IPS-18a (cell line): Measurements from ENCODE around the gene SELPLG.
"Not testable (repeated sequence)": the region's sequence is repeated elsewhere in the genome, so short reads cannot be mapped to it uniquely, and the experiment has no call there.

Experiments
- H3K27ac ChIP-seq: one replicate; pipeline ENCODE4 v1.5.1; 2013; ENCODE audit warnings: low read length
- H3K27me3 ChIP-seq: one replicate; pipeline ENCODE4 v1.6.1; 2013; ENCODE audit warnings: mild to moderate bottlenecking, low read length; ENCODE audit not compliant: control insufficient read depth, insufficient read depth
- H3K36me3 ChIP-seq: one replicate; pipeline ENCODE4 v1.6.1; 2013; ENCODE audit warnings: low read depth, low read length; ENCODE audit not compliant: control insufficient read depth
- H3K4me1 ChIP-seq: one replicate; pipeline ENCODE4 v1.6.1; 2013; ENCODE audit warnings: low read depth, low read length; ENCODE audit not compliant: control insufficient read depth
- H3K4me3 ChIP-seq: one replicate; pipeline ENCODE4 v1.5.1; 2013; ENCODE audit warnings: low read length
- H3K9ac ChIP-seq: one replicate; pipeline ENCODE4 v1.6.1; 2013; ENCODE audit warnings: mild to moderate bottlenecking, low read length, moderate library complexity
- H3K9me3 ChIP-seq: one replicate; pipeline ENCODE4 v1.6.1; 2013; ENCODE audit warnings: low read depth, low read length; ENCODE audit not compliant: control insufficient read depth

Gene SELPLG

GRCh38 chr12:108635201-108635996, 1.7 kb upstream of the SELPLG start:
- H3K4me1 ChIP-seq: peaks cover 36% of the 10 kb centered on the region
- no peak overlapping the region for H3K4me3 ChIP-seq
- H3K27ac ChIP-seq: no peak overlapping the region
- no peaks in the 10 kb centered on the region for H3K9me3 ChIP-seq
- H3K9ac ChIP-seq: no peak overlapping the region
- H3K27me3 ChIP-seq: no peaks in the 10 kb centered on the region
- H3K36me3 ChIP-seq: no peaks in the 10 kb centered on the region

GRCh38 chr12:108634341-108634751, 652 bp upstream of the SELPLG start:
- no peak overlapping the region for H3K9ac ChIP-seq
- H3K4me1 ChIP-seq: peaks cover 36% of the 10 kb centered on the region
- H3K36me3 ChIP-seq: no peaks in the 10 kb centered on the region
- H3K27me3 ChIP-seq: no peaks in the 10 kb centered on the region
- no peaks in the 10 kb centered on the region for H3K9me3 ChIP-seq
- no peak overlapping the region for H3K27ac ChIP-seq
- no peak overlapping the region for H3K4me3 ChIP-seq

- peaks cover 30% of the 10 kb centered on the region for H3K4me1 ChIP-seq
- H3K4me3 ChIP-seq: no peak overlapping the region
- H3K27ac ChIP-seq: no peak overlapping the region
Measured at GRCh38 chr12:108633081-108633533, 587 bp downstream of the SELPLG start.

DNA sequence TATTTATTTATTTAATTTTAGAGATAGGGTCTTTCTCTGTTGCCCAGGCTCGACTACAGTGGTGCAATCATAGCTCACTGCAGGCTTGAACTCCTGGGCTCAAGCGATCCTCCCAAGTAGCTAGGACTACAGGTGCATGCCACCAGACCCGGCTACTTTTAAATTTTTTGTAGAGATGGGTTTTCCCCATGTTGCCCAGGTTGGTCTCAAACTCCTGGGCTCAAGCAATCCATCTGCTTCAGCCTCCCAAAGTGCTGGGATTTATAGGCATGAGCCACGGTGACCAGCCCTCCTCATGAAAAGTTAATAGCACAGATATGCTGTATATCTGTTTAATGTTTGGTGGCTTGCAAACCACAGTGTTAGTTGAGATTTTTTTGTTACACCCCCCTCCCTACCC, 2.4 kb downstream of the SELPLG start:
- not testable (repeated sequence) for H3K27ac ChIP-seq, H3K9me3 ChIP-seq, H3K9ac ChIP-seq, H3K36me3 ChIP-seq, H3K27me3 ChIP-seq, H3K4me3 ChIP-seq
- peaks cover 19% of the 10 kb centered on the region for H3K4me1 ChIP-seq

More at GRCh38 chr12:108633081-108633533, 587 bp downstream of the SELPLG start:
- H3K27me3 ChIP-seq: no peaks in the 10 kb centered on the region
- no peaks in the 10 kb centered on the region for H3K36me3 ChIP-seq
- no peaks in the 10 kb centered on the region for H3K9me3 ChIP-seq
- no peak overlapping the region for H3K9ac ChIP-seq

DNA sequence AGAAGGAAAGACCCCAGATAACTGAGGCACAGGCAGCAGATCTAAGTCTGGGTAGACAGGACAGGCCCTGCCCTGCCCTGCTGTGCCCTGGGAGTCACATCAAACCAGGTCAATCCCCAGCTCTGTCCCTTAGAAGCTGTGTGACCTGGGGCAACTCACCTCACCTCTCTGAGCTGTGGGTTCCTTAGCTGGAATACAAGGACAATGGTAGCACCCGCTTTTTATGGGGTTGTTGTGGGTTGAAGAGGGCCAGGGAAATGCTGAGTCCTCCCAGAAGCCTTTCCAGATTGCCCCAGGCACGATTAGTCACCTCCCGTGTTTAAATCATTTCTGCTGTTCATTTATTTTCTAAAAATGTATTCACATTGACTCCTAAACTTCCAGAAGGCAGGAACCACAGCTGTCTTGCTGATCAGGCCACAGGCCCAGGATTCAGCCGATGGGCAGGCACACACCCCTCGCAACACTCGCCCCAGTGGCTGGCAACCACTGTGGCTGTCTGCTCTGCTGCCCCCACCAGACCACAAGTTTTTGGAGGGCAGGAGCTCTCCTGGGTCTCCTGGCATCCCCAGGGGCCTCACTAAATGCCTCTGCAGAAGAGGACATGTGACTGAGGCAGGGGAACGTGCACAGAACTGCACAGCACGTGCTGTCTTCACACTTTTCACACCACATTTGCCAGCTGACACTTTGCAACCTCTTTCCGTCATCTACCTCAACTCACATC, 3.0 kb downstream of the SELPLG start:
- H3K9ac ChIP-seq: no peak overlapping the region
- H3K27ac ChIP-seq: no peak overlapping the region
- no peaks in the 10 kb centered on the region for H3K36me3 ChIP-seq

GRCh38 chr12:108629824-108630476, 3.7 kb downstream of the SELPLG start:
- no peak overlapping the region for H3K27ac ChIP-seq
- H3K9ac ChIP-seq: no peak overlapping the region
- no peaks in the 10 kb centered on the region for H3K27me3 ChIP-seq
- H3K36me3 ChIP-seq: no peaks in the 10 kb centered on the region
- H3K9me3 ChIP-seq: no peaks in the 10 kb centered on the region
- no peak overlapping the region for H3K4me3 ChIP-seq
- H3K4me1 ChIP-seq: peaks cover 12% of the 10 kb centered on the region

More for the DNA sequence above, 3.0 kb downstream of the SELPLG start:
- Histone ChIP-seq H3K4me1 (peaks cover 15% of the 10 kb centered on the region), H3K4me3 (no peak overlapping the region), H3K27me3 (no peaks in the 10 kb centered on the region), H3K9me3 (no peaks in the 10 kb centered on the region)

DNA sequence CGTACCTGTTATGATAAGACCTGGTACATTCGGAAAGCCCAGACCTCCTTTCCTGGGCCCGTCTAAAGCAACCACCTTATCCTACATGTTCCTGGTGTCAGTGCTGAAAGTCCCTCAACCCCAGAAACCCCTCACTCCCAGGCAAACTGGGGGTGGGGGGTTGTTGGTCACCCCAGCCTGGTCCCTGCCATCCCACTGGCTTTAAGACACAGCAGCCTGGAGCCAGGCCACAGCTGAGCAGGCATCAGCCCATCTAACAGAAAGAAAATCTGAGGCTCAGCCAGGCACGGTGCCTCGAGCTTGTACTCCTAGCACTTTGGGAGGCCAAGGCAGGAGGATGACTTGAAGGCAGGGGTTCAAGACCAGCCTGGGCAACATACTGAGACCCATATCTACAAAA, 4.5 kb downstream of the SELPLG start:
- H3K4me1 ChIP-seq: peaks cover 9% of the 10 kb centered on the region
- H3K4me3 ChIP-seq: no peak overlapping the region
- no peak overlapping the region for H3K9ac ChIP-seq

DNA sequence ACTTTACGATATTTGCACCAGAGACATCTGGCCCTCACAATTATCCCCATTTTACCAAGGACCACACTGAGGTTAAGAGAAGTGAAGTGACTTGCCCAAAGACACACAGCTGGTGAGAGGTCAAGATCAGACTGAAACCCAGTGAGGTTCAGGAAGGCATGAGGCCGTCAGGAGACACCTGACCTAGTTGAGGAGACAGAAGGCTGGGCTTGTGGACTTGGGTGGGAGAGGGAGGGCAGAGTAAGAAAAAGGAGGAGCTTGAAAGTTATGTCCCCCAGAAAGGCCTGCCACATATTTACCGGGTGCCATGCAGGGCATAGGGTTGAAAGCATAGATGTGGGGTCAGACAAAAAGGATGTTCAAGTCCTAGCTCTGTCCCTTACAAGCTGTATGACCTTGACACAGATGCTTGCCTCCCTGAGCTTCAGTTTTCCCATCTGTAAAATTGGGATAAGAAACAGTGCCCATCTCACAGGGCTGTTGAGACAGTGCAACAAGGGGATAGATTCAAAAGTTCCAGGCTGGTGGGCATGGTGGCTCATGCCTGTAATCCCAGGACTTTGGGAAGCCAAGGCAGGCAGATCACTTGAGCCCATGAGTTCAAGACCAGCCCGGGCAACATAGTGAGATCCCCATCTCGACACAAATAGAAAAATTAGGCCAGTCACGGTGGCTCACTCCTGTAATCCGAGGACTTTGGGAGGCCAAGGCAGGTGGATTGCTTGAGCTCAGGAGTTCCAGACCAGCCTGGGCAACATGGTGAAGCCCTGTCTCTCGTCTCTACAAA, 6.4 kb downstream of the SELPLG start:
- H3K27ac ChIP-seq: no peak overlapping the region
- H3K36me3 ChIP-seq: no peaks in the 10 kb centered on the region
- H3K27me3 ChIP-seq: no peaks in the 10 kb centered on the region
- no peak overlapping the region for H3K4me3 ChIP-seq
- no peak overlapping the region for H3K9ac ChIP-seq
- H3K9me3 ChIP-seq: no peaks in the 10 kb centered on the region
- H3K4me1 ChIP-seq: peaks cover 8% of the 10 kb centered on the region

More for the DNA sequence above, 4.5 kb downstream of the SELPLG start:
- Histone ChIP-seq H3K27me3 (no peaks in the 10 kb centered on the region), H3K9me3 (no peaks in the 10 kb centered on the region), H3K27ac (no peak overlapping the region), H3K36me3 (no peaks in the 10 kb centered on the region)

- no peak overlapping the region for H3K9ac ChIP-seq
- H3K4me3 ChIP-seq: no peak overlapping the region
- H3K36me3 ChIP-seq: no peaks in the 10 kb centered on the region
- H3K27me3 ChIP-seq: no peaks in the 10 kb centered on the region
- H3K4me1 ChIP-seq: peaks cover 8% of the 10 kb centered on the region
- H3K9me3 ChIP-seq: no peaks in the 10 kb centered on the region
- H3K27ac ChIP-seq: no peak overlapping the region
Measured at GRCh38 chr12:108625228-108625627, 8.5 kb downstream of the SELPLG start.

DNA sequence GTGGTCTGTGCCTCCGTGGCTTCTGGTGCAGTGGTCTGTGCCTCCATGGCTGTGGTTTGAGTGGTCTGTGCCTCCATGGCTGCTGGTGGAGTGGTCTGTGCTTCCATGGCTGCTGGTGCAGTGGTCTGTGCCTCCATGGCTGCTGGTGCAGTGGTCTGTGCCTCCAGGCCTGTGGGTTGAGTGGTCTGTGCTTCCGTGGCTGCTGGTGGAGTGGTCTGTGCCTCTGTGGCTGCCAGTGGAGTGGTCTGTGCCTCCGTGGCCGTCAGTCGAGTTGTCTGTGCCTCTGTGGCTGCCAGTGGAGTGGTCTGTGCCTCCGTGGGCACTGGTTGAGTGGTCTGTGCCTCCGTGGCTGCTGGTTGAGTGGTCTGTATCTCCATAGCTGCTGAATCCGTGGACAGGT, 10.1 kb downstream of the SELPLG start:
- H3K27me3 ChIP-seq: no peaks in the 10 kb centered on the region
- H3K9me3 ChIP-seq: no peaks in the 10 kb centered on the region
- H3K9ac ChIP-seq: no peak overlapping the region
- no peak overlapping the region for H3K4me3 ChIP-seq
- H3K27ac ChIP-seq: no peak overlapping the region
- H3K36me3 ChIP-seq: no peaks in the 10 kb centered on the region
- H3K4me1 ChIP-seq: peaks cover 5% of the 10 kb centered on the region
